Brain pericyte (primary cell): ENCODE results near the gene PTOV1.
A peak's percentile ranks its signal among the peaks of the same experiment; 100 is the strongest.

Source experiments
- DNase-seq: peaks from one replicate; pipeline ENCODE4 v3.0.0-alpha.2; 2012; ENCODE audit warnings: low read depth, low spot score

Gene PTOV1

DNA sequence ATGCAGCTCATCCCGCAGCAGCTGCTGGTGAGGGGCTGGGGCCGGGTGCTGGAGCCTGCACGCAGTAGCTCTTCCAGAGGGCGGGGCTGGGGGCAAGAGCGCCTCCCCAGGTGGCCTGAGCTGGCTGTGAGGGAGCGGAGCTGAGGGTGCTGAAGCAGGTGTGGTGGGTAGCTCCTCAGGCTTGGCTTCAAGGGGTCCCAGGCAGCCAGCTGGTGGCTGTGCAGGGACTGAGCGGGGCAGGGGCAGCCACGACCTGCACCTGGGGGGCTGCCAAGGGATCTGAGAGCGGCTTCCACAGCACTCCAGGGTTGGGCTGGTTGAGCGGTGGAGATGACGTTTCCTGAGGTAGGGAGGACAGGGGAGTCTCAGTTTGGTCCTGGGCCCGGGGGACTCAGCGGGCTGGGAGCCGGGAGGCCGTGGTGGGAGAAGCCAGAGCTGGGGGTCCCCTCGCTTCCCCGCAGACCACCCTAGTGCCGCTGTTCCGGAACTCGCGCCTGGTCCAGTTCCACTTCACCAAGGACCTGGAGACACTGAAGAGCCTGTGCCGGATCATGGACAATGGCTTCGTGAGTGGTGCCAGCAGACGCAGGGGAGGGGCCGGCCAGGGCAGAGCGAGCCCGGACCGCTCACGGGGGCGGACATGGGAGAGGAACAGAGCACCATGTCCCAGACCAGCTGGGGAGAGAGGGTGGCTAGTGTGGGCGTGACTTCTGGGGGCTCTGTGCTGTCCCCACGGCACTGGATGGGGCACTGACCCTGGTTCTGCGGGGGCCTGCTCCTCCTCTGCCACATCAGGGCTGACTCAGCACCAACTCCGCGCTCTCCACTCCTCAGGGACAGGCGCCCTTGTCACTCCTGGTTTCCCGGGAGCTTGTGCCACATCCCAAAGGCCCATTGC, 7.4 kb downstream of the PTOV1 start:
- no peak for DNase-seq

DNA sequence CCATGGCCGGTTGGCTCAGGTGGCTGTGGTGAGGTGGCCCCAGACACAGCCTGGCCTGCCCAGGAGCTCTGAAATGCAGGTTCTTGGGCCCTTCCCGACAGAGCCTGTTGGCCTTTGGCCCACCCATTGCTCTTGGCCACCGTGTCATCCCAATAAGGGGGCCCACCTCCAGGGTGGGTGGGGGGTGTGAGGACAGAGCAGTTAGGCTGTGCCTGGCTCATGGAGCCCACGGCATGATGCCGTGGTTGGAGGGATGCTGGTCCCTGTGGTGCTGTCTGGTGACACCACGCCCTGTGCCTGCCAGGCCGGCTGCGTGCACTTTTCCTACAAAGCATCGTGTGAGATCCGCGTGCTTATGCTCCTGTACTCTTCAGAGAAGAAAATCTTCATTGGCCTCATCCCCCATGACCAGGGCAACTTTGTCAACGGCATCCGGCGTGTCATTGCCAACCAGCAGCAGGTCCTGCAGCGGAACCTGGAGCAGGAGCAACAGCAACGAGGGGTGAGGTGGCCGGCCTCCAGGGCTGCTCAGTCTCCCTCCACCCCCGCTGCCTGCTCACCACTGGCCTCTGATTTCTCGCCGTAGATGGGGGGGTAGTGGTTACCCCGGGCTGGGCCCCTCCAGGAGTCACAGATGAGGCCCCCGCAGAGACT, 8.8 kb downstream of the PTOV1 start:
- no peak for DNase-seq

DNA sequence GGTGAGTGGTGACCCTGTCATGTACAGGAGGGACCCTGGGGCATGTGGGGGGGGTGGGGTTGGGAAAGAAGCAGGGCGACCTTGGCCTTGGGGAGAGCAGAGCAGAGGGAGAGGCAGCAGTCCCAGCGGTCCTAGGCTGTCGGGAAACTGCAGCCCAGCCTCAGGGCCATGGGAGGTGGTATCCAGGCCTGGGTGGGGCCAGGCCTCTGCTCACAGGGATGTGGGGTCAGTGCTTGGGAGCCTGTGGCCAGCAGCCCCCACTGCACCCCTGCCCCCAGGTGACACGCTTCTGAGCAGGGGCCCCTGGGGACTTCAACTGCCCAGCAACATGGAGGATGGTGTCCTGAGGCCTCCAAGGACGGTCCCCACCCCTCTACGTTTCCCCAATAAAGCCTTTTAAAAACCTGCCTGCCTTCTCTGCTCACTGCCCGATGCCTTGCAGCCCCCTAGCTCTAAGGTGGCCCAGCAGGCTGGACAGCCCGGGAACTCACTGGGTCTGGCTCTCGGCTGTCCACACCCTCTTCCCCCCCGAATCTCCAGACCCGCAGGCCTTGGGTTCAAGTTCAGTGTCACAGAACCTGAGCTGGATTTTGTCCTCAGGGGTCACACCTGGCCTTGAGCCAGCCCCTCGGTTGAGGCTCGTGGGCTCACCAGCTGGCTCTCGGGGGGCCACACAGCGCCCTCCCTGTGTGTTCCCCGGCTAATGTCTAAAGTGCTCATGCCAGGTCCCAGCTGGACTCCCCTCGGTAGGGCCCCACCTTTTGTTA, 9.6 kb downstream of the PTOV1 start:
- DNase-seq, result no peak

DNA sequence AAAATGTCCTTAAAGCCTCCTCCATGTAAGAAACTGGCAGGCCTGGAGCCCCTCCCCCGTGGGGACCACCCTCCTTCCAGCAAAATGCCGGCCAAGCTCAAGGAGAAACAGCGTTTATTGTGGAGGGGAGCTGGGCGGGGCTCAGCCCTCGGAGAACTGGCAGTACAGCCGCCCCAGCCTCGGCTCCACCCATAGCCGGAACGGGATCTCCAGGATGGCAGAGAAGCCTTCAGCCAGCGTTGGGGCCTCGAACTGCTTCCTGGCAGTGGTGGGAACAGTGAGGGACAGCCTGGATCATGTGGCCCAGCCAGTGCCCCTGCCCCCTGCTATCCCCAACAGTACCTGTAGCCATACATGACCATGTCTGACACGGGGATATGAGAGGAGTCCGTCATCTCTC, 10.1 kb downstream of the PTOV1 start:
- DNase-seq, result no peak

DNA sequence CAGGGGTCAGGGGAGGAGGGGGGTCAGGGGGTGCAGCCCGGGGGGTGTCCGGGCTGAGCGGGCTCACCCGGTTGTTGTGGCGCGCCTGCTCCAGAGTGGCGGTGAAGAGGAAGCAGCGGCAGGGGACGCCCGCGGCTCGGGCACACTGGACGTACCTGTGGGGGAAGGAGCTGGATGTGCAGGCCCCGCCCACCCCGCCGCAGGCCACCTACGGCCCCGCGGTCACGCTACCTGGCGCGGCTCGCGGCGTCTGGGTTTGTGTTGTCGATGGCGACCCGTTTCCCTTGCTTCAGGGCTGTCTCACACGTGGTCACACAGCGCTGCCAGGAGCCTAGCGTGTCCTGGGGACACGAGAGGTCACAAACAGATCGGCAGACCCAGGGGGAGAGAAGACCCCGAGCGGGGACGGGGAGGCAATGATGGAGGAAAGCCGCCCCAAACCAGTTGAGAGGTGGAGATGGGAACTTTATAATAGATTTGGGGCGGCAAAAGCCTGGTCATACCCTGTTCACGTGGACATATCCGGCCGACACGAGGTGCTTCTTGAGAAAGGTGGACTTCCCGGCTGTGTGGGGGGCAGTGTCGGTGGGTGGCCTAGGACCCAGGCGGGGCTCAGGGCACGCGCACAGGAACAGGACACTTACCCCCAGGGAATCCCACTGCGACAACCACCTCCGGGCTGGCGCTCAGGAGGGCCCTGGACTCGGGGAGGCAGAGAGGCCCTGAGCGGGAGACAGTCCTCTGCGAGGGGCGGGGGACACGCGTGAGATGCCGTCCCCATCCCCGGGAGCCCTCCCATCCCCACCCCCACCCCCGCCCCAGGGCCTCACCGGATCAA, 10.8 kb downstream of the PTOV1 start:
- DNase-seq, result no peak

DNA sequence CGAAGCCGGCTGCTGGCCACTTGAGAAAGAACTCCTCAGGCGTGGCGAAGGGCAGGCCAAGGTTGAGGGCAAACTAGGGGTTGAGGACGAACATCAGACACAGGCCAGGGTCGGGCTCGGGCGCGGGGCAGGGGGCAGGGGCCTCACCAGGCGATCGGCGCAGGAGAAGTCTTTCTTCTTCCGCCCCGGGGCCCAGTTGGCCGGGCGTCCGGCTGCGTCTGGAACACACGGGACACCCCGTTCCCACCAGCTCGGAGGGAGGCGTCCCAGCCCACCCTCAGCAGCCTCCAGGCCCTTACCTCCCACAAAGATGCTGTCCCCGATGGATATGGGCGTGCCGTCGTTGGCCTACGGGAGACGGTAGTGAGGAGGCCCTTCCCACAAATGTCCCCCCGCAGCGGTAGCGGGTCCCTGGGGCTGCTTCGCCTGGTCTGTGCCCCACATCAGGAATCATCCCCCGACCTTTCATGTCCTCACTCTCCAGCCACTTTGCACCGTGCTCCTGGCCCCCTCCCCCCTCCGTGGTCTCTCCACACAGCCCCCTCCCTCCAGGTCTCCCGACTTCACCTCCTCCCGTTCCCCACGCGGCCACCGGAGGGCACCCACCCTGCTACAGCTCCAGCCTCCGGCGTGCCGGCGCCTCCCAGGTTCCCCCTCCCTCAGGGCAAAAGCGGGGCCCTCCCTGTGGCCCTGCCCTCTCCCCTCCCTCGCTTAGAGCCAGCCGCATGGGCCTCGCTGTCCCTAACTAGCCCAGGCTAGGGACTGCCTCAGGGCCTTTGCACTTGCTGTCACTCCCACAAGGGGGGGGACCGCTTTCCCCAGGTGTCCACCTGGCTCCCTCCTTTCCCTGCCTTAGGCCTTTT, 11.7 kb downstream of the PTOV1 start:
- no peak for DNase-seq

DNA sequence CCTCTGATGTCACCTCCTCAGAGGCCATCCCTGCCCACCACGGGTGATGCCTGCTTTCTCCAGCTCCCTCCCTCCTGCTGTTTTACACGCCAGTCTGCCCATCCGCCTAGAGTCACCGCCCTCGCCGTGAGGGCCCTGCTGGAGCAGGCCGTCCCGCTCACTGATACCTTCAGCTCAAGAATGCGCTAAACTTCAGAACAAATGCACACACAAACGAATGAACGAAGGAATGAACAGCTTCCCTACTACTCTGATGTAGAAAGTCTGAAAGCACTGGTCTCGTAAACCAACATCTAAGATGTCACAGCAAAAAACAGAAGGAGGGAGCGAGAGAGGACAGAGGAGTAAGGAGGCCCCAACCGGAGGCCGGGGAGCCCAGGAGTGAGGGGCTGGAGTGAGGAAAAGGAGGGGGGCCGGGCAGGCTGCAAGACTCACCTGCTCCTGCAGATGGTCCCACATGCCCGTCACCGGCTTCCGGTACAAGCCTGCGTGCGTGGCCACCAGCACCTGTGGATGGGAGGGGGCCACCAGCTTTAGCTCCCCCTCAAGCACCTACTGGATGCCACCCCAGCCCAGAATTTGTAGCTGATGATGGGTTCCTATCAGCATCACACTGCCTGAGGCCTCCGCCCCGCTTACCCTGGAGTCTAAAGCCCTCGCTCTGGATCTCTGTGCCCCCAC, 12.4 kb downstream of the PTOV1 start:
- DNase-seq, result no peak

DNA sequence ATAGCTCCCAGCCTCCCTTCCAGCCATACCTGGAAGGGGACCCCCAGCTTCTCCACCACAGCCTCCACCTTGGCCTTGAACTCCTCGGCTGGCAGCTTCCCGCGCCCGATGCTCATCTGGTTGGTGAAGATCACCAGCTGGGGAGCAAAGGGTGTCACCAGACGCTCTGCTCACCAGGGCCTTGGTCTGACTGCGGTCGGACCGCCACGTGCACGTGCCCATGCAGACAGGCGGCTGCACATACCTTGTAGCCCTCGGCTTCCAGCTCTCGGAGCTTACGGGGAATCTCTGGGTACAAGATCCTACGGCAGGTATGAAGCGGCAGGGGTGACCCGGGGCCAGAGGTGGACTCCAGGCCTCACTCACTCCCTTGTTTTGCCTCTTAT, 13.0 kb downstream of the PTOV1 start:
- DNase-seq, result no peak

DNA sequence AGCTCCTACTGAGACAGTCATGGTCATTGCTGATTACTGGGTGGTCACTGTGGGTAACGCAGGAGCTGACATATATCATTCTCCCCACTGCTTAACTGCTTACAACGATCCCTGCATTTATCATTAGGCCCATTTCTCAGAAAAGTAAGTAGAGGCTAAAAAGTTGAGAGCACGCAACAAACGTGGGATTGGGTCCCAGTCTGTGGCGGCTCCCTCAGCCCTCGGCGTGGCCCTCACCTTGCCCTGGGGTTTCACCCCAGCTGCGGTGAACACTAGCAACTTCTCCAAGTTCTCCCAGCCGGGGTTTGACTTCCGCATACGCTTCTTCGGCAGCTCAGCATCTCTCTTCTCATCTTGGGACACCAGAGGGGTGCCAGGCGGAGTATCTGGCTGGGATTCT, 13.9 kb downstream of the PTOV1 start:
- no peak for DNase-seq

DNA sequence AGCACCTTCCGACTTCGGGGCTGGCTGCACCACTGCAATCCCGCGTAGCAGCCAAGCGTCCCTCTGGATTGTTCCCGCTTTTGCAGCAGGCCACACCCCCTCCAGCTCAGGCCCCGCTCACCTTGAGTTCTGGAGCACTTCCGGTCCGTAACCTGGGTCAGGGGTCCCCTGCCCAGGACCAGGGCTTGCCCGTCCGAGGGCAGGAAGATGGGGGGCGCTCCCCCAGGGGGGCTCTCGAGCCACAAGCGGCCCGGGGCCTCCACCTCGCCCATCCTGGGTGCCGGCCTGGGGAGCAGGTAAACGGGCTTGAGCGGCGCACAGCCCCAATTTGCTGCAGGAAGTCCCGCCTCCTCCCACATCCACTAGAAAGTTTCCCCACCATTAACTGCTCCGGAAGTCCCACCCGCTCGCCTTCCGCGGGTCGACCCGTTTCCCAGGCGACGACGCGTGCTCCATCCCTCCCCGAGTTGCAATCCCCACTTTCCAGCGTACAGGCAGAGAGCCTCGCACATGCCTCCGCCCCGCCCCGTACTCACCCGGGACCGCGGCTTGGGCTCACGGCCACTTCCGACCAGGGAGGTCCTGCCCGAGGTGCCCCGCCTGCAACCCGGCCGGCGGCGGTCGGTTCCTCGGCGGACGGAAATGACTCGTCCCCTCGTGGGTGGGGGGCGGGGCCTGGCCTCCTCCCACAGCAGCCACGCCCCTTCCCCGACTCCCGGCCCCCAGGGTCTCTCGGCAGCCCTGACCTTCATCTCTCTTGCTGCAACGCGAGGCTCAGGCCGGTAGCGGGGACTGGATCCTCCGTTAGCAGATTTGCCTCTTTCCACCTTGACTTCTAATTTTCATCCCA, 16.2 kb downstream of the PTOV1 start, which contains the start of gene PNKP:
TSS of gene PNKP (minus strand) at position 644 of the 850 bp plus-strand sequence. CDS start at position 272, 372 bp downstream.
- peak; percentile 76 for DNase-seq

DNA sequence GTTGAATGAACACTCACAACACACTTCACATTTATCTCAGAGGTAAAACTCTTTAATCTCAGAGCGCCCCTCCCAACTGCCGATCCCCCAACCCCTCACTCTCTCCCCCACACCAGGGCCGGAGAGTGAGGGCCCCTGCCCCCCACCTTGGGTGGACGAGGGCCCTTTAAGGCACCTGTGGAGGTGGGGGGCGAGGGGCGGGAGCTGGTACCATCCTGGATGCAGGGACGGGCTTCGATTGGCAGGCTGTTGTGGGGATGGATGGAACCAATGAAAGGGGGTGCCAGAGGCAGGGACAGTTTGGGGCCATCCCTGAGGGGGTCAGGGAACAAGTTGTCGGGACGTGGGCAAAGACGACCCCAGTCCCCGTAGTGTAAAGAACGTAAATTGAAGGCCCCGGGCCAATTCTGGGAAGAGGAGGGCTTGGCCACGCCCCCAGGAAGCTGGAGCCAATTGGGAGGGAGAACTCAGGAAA, 18.1 kb downstream of the PTOV1 start:
- DNase-seq, result no peak

DNA sequence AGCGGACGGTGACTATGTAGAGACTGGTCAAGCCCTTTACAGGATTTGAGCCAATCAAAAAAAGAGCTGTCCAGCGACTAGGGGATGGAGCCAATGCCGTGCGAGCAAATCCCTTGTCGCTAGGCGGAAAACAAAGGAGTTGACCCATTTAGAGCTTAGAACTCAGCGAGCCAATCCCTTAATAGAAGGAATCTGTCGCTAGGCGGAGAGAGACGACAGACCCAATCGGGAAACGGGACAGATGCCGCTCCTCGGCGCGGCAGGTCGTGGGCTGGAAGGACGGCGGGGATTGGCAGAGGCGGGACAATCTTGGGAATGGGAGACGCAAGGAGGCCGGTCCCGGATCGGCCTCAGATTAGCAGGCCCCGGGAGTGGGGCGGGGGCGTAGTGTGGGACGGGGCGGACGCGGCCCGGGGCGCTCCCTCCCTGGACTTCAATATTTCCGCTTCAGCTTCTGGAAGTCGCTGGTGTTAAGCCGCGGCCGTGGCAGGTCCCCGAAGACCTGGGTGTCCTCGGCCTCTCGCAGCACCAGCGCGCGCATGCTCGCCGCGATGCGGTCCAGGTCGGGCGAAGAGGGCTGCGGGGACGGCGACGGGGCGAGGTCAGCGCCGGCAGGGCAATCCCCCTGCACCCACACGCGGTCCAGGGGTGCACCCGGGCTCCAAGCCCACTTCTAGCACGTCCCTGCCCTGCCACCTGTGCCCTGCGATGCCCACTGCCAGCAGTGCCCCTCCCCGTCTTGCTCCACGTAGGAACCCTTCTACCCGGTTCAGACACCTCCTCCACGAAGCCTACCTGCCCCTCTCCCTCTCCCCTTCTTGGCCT, 18.7 kb downstream of the PTOV1 start:
- DNase-seq, result peak; percentile 100

DNA sequence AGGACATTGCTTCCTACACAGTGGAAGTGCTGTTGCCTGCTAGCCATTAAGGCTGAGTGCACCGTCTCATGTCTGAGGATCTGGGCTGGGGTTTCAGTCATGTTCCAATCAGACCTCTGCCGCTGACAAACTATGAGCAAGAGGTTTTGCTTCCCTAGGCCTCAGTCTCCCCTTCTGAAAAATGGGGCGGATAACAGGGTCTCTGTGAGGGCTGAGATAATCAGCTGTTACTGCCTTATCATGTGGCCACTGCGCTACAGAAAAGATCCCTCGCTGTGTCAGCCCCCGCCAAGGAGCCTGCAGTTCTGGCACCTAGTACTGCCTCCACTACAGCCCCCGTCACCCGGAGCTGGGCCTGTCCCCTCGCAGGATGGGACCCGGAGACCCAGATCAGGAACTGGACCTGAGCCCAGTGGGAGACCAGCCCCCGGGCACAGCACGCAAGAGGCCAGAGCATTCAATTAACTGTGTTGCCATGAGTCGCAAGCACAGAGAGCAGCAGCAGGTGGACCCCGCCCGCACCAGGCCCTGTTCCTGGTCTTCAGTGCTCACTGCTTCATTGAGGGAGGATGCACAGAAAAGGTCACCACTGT, 19.4 kb downstream of the PTOV1 start:
- DNase-seq, result no peak

DNA sequence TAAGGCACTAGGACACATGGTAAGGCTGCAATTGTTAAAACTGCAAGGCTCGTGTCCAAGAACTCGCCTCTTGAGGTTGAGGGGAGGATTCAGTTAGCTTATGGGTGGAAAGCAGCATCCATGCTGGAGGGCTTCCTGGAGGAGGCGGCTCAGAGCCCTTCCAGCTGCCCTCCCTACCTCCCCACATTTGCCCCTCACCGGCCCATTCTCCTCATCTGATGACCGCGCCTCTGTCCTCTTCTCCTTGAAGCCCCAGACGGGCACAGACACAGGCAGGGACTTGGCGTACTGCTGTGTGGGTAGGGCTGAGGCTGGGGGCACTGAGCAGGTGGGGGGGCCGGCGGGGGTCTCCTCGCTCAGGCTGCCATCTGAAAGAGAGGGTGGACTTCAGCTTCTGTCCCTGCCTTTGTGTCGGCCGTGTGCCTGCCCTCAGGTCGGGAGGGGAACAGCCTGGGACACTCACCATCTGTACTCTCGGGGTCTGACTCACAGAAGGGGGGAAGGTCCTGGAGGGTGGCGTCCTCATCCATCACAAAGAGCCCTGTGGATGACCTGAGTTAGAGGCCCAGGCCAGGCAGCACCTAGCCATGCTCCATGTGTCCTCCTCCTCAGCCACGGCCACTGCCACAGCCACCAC, 20.5 kb downstream of the PTOV1 start:
- no peak for DNase-seq

DNA sequence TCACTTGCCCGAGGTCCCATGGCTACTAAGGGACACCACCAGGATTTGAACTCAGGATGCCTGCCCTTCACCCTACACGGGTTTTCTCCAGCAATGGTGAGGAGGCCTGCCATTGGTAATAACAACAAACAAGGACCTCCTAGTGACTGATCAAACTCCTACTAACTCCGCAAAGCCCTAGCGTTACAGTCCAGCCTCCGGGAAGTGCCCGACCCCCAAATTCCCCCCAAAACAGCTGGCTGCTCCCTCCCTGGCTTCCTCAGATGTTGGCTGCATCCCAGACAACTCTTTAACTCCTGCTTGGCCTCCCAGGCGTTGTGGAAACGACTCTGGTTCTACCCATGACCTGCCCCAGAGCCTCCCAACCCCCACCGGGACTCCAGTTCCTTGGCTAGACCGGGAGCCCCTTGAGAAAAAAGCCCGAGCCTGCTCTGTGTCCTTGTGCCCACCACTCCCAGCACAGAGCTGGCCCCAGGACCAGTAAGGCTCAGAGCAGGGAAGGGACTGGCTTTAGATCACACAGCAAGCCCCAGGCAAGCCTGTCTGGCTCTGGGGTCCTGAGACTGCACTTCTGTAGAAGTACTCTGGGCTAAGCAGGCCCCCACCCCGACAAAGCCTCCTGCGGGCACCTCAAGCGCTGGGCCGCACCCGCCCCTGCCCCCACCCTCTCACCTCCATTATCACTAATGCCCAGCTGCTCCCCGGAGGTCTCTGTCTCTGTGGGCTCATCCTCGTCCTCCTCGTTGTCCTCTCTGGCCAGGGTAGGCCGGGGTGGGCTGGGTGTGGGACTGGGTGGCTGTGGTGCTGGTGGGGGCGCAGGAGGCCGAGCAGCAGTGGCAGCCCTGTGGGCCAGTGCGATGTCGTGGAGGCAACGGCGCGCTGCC, 21.5 kb downstream of the PTOV1 start:
- no peak for DNase-seq

DNA sequence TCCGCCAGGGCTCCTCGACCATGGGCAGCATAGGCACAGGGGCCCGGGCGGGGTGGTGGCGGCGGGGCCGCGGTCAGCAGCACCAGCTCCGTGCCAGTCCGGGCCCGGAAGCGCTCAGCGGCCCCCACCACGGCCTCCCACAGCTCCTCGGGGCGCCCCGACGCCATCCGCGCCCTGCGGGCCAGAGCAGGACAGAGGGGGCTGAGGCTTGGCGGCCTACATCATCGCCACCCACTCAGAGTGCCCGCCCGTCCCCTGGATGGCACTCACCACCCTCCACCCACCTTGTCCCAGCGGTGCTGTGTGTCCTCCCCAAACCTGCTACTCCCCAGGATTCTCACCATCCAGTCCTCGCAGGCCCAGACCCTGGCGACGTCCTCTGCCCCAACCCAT, 22.2 kb downstream of the PTOV1 start:
- no peak for DNase-seq
